ENCODE measurements around the gene DDC. TPM values are rescaled to one million over a fixed set of nuclear protein-coding genes. Genes with fewer than 3 reads are reported as not detected.

DDC gene
- total and polyA plus RNA-seq, 2 donors (not counting 3 experiments of a cell fraction or from before 2014, with no cell fraction given) = not detected

DNA sequence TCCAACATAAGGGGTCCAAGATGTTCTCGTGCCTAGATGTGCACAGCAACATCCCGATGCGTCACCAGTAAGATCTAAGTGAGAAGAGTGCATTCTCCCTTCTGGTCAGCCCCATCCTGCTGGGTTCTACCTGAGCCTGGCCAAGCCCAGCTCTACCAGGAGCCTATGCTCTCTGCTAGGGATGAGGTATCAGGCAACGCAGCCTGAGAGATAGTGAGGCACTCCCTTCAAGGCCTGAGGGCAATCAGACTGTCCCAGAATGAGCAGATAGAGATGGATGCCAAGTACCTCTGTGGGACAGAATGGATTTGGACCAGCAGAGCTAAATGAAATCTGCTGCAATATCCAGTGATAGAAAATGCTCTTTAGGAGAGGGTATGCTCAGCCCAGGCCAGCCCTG is 26.7 kb downstream of the DDC start:
- H3K27me3 ChIP-seq (ENCODE audit: control insufficient read depth in 2 of 2, insufficient read depth in 2 of 2, low read length in 2 of 2) = no peaks in the 10 kb centered on the region
- no peak overlapping the region for H3K4me2 ChIP-seq (ENCODE audit: insufficient read depth, low read length)
- DNase-seq (ENCODE audit: low read depth, low spot score) (no peak), FAIRE-seq (no peak)
- ChIA-PET CTCF (interaction anchor here (1.7 kb wide), 1 partner anchor 19 kb away, joined by 3 read pairs; no protein-coding TSS in a partner anchor), POLR2A (no interaction called here)
- no TSS peak for BruUV-seq (replicated peaks)
- dilution Hi-C loops (cut with MboI; ENCODE audit: extremely low pct_ligation_motif_present, low sequenced_read_pairs) (no loop called here), intact Hi-C loops (cut with micrococcal nuclease) (no loop called here)
- H4K20me1 ChIP-seq (replicated peaks; ENCODE audit: control insufficient read depth, extremely low read depth, insufficient read depth, low read length) = no peaks in the 10 kb centered on the region
- H3K9me1 ChIP-seq (replicated peaks; ENCODE audit: control insufficient read depth, extremely low read depth, insufficient read depth, low read length) = no peaks in the 10 kb centered on the region
- no peak overlapping the region for H3K9ac ChIP-seq (replicated peaks; ENCODE audit: extremely low read depth, insufficient read depth, low read length)
- H3K79me2 ChIP-seq (ENCODE audit: control insufficient read depth, insufficient read depth, low read length) = no peaks in the 10 kb centered on the region
- H3K9me3 ChIP-seq (replicated peaks; ENCODE audit: control insufficient read depth, insufficient read depth, low read length) = no peaks in the 10 kb centered on the region
- no peak overlapping the region for H3K4me3 ChIP-seq (replicated peaks in 1 of 3; ENCODE audit: insufficient read depth in 1 of 3, low read depth in 1 of 3, low read length in 3 of 3)
- no peaks in the 10 kb centered on the region for H3K36me3 ChIP-seq (ENCODE audit: control insufficient read depth in 2 of 2, extremely low read depth in 1 of 2, insufficient read depth in 2 of 2, low read length in 2 of 2)
- H2AFZ ChIP-seq (ENCODE audit: low read depth, low read length) = no peak overlapping the region
- TF ChIP-seq, protein P1, sequence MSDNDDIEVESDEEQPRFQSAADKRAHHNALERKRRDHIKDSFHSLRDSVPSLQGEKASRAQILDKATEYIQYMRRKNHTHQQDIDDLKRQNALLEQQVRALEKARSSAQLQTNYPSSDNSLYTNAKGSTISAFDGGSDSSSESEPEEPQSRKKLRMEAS (IDR thresholded peaks at IDR 0.05; ENCODE audit: insufficient read depth, insufficient read length) = no peak
- TF ChIP-seq JUN (IDR thresholded peaks at IDR 0.05; ENCODE audit: borderline replicate concordance, insufficient read depth, insufficient read length, low read depth) (no peak), GATA2 (IDR thresholded peaks at IDR 0.05; ENCODE audit: insufficient read depth, insufficient read length, low read depth, low read length) (no peak), CTCF (IDR thresholded peaks at IDR 0.05; ENCODE audit: extremely low read depth in 1 of 2, insufficient read depth in 1 of 2, low read depth in 1 of 2, low read length in 2 of 2) (no peak), POLR2A (IDR thresholded peaks at IDR 0.05; ENCODE audit: low read depth, low read length) (no peak), MYC (IDR thresholded peaks at IDR 0.05; ENCODE audit: low read depth, low read length) (no peak), FOS (IDR thresholded peaks at IDR 0.05; ENCODE audit: borderline replicate concordance, insufficient read depth, low read length) (no peak), POLR2AphosphoS5 (IDR thresholded peaks at IDR 0.05; ENCODE audit: insufficient read depth, low read depth, low read length) (no peak), EZH2 (IDR thresholded peaks at IDR 0.05; ENCODE audit: borderline replicate concordance, low read depth, low read length, severe bottlenecking) (no peak)
- H3K4me1 ChIP-seq (ENCODE audit: control insufficient read depth, extremely low read depth, insufficient read depth, low read length) = peaks cover 6% of the 10 kb centered on the region
- no peak overlapping the region for H3K27ac ChIP-seq (ENCODE audit: insufficient read depth, low read depth, low read length)
